Loucy (cell line): ENCODE measurements around the gene PIGQ.

ENCODE experiments used
- H2AFZ ChIP-seq: fragments of 200-600 bp; sonication (generic); 2 replicates; pipeline ENCODE4 v1.6.0; 2016; ENCODE audit warnings: antibody characterized with exemption, mild to moderate bottlenecking, low read length, moderate library complexity
- H3F3A ChIP-seq: fragments of 200-600 bp; 2 replicates; pipeline ENCODE4 v1.6.0; 2016; ENCODE audit warnings: antibody characterized with exemption, low read depth, mild to moderate bottlenecking
- H3K27me3 ChIP-seq: fragments of 200-600 bp; sonication (generic); 2 replicates; pipeline ENCODE4 v1.6.1; 2014; ENCODE audit warnings: low read length, mild to moderate bottlenecking; ENCODE audit not compliant: insufficient read depth, poor library complexity, severe bottlenecking
- H3K36me3 ChIP-seq: fragments of 200-600 bp; sonication (generic); 2 replicates; pipeline ENCODE4 v1.6.1; 2016; ENCODE audit warnings: low read length; ENCODE audit not compliant: insufficient read depth
- H3K4me1 ChIP-seq: fragments of 200-600 bp; sonication (generic); 2 replicates; pipeline ENCODE4 v1.5.1; 2014; ENCODE audit warnings: low read length, mild to moderate bottlenecking; ENCODE audit not compliant: insufficient read depth, poor library complexity, severe bottlenecking
- H3K4me2 ChIP-seq: fragments of 200-600 bp; sonication (generic); 2 replicates; pipeline ENCODE4 v1.6.0; 2014; ENCODE audit warnings: antibody characterized with exemption, low read length, low read depth, mild to moderate bottlenecking; ENCODE audit not compliant: poor library complexity, severe bottlenecking
- H3K4me3 ChIP-seq: fragments of 200-600 bp; sonication (generic); 2 replicates; pipeline ENCODE4 v1.5.1; 2014; ENCODE audit warnings: low read length, mild to moderate bottlenecking, mixed read lengths; ENCODE audit not compliant: poor library complexity, severe bottlenecking
- H3K79me2 ChIP-seq: fragments of 200-600 bp; sonication (generic); 2 replicates; pipeline ENCODE4 v1.6.1; 2014; ENCODE audit warnings: low read length; ENCODE audit not compliant: insufficient read depth
- H3K9ac ChIP-seq: fragments of 200-600 bp; sonication (generic); 2 replicates; pipeline ENCODE4 v1.6.0; 2014; ENCODE audit warnings: mild to moderate bottlenecking, low read depth, low read length, moderate library complexity; ENCODE audit not compliant: poor library complexity, severe bottlenecking
- H3K9me2 ChIP-seq: fragments of 200-600 bp; sonication (generic); replicated peaks from 2 replicates; pipeline ENCODE4 v1.6.1; 2016; ENCODE audit warnings: low read depth, low read length, mixed read lengths
- H3K9me3 ChIP-seq: fragments of 200-600 bp; sonication (generic); 2 replicates; pipeline ENCODE4 v1.6.1; 2014; ENCODE audit warnings: mild to moderate bottlenecking, antibody characterized with exemption, low read length, low read depth; ENCODE audit not compliant: insufficient read depth
- H4K20me1 ChIP-seq: fragments of 200-600 bp; sonication (generic); 2 replicates; pipeline ENCODE4 v1.6.0; 2014; ENCODE audit warnings: antibody characterized with exemption, low read length, mild to moderate bottlenecking; ENCODE audit not compliant: insufficient read depth, poor library complexity, severe bottlenecking
- EZH2phosphoT487 ChIP-seq: fragments of 200-600 bp; IDR thresholded peaks from 2 replicates; pipeline ENCODE4 v1.6.1; 2018; ENCODE audit warnings: antibody characterized with exemption, mild to moderate bottlenecking, moderate library complexity, borderline replicate concordance
- TF ChIP-seq, protein P1 (sequence below): fragments of 200-600 bp; sonication (generic); conservative IDR thresholded peaks from 2 replicates; pipeline ENCODE4 v1.5.1; 2014; ENCODE audit warnings: mild to moderate bottlenecking, antibody characterized with exemption, low read length

The PIGQ gene

DNA sequence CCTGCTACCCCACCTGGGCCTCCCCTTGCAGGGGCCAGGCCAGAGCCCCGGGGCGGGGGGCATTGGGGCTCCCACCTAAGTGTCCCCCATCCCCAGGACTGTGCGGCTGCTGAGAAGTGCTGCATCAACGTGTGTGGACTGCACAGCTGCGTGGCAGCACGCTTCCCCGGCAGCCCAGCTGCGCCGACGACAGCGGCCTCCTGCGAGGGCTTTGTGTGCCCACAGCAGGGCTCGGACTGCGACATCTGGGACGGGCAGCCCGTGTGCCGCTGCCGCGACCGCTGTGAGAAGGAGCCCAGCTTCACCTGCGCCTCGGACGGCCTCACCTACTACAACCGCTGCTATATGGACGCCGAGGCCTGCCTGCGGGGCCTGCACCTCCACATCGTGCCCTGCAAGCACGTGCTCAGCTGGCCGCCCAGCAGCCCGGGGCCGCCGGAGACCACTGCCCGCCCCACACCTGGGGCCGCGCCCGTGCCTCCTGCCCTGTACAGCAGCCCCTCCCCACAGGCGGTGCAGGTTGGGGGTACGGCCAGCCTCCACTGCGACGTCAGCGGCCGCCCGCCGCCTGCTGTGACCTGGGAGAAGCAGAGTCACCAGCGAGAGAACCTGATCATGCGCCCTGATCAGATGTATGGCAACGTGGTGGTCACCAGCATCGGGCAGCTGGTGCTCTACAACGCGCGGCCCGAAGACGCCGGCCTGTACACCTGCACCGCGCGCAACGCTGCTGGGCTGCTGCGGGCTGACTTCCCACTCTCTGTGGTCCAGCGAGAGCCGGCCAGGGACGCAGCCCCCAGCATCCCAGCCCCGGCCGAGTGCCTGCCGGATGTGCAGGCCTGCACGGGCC is 62.9 kb downstream of the PIGQ start:
- no peaks in the 10 kb centered on the region for H4K20me1 ChIP-seq
- no peaks in the 10 kb centered on the region for H3K4me1 ChIP-seq
- TF ChIP-seq, protein P1, sequence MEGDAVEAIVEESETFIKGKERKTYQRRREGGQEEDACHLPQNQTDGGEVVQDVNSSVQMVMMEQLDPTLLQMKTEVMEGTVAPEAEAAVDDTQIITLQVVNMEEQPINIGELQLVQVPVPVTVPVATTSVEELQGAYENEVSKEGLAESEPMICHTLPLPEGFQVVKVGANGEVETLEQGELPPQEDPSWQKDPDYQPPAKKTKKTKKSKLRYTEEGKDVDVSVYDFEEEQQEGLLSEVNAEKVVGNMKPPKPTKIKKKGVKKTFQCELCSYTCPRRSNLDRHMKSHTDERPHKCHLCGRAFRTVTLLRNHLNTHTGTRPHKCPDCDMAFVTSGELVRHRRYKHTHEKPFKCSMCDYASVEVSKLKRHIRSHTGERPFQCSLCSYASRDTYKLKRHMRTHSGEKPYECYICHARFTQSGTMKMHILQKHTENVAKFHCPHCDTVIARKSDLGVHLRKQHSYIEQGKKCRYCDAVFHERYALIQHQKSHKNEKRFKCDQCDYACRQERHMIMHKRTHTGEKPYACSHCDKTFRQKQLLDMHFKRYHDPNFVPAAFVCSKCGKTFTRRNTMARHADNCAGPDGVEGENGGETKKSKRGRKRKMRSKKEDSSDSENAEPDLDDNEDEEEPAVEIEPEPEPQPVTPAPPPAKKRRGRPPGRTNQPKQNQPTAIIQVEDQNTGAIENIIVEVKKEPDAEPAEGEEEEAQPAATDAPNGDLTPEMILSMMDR, result no peak
- TF ChIP-seq EZH2phosphoT487, result no peak
- no peak overlapping the region for H3K4me2 ChIP-seq
- no peaks in the 10 kb centered on the region for H3K9me3 ChIP-seq
- H3K36me3 ChIP-seq, result no peaks in the 10 kb centered on the region
- H3K79me2 ChIP-seq, result peaks cover 14% of the 10 kb centered on the region
- no peaks in the 10 kb centered on the region for H3K9me2 ChIP-seq
- no peak overlapping the region for H3K9ac ChIP-seq
- H2AFZ ChIP-seq, result no peak overlapping the region
- no peaks in the 10 kb centered on the region for H3K27me3 ChIP-seq
- H3K4me3 ChIP-seq, result no peak overlapping the region
- H3F3A ChIP-seq, result no peaks in the 10 kb centered on the region

DNA sequence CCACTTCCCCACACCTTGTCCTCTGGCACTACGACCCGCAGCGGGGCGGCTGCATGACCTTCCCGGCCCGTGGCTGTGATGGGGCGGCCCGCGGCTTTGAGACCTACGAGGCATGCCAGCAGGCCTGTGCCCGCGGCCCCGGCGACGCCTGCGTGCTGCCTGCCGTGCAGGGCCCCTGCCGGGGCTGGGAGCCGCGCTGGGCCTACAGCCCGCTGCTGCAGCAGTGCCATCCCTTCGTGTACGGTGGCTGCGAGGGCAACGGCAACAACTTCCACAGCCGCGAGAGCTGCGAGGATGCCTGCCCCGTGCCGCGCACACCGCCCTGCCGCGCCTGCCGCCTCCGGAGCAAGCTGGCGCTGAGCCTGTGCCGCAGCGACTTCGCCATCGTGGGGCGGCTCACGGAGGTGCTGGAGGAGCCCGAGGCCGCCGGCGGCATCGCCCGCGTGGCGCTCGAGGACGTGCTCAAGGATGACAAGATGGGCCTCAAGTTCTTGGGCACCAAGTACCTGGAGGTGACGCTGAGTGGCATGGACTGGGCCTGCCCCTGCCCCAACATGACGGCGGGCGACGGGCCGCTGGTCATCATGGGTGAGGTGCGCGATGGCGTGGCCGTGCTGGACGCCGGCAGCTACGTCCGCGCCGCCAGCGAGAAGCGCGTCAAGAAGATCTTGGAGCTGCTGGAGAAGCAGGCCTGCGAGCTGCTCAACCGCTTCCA is 63.7 kb downstream of the PIGQ start:
- Histone ChIP-seq H3F3A (no peaks in the 10 kb centered on the region), H3K36me3 (no peaks in the 10 kb centered on the region), H3K4me1 (no peaks in the 10 kb centered on the region), H3K4me3 (no peak overlapping the region), H3K79me2 (peaks cover 14% of the 10 kb centered on the region), H3K4me2 (no peak overlapping the region), H3K27me3 (no peaks in the 10 kb centered on the region), H2AFZ (no peak overlapping the region), H3K9ac (no peak overlapping the region), H3K9me2 (no peaks in the 10 kb centered on the region), H3K9me3 (no peaks in the 10 kb centered on the region), H4K20me1 (no peaks in the 10 kb centered on the region)
- TF ChIP-seq, protein P1, result no peak
- no peak for TF ChIP-seq EZH2phosphoT487
